NCI-H446 treated with DMSO at 0.1 percent for 48 hours (cell line): Measurements from ENCODE around the gene RBMX2.

Experiments used
- DNase-seq: peaks from one replicate; lab custom pipeline; 2025; lab: John Stamatoyannopoulos, UW

RBMX2 gene

DNA sequence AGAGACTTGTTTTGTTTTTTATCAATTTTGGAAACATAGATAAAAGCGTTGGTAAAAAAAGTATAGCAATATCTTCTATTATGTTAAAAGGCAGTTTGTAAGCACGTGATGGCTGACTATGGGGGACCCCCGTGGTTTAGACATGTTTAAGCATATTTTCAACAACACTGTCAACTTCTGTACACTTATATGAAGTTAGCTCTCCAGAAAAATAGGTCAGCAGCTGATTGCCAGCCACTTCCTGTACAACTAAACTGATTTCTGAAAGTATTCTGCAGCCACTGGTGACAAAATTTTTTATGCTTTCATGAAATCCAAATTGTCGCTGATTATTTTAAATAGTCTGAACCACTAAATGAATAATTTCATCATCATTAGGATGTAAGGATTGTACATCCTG is 45.2 kb downstream of the RBMX2 start:
- DNase-seq = no peak
